HTERT RPE-1 (cell line): ENCODE data around the gene CAMK1D.
"Not testable (repeated sequence)": the region's sequence is repeated elsewhere in the genome, so short reads cannot be mapped to it uniquely, and the experiment has no call there.

ENCODE experiments used
- in situ Hi-C: fragments of 300-500 bp; cut with MboI; formaldehyde crosslinking; loops from 4 replicates; pipeline ENCODE4 v1.14.3; 2020; ENCODE audit warnings: low sequenced_read_pairs

CAMK1D gene

GRCh38 chr10:12348870-12349628 is at the start of gene CAMK1D:
Gene CAMK1D, plus strand, starts transcription at chr10:12349547.
- in situ Hi-C loops: no loop called here

- in situ Hi-C loops: not testable (repeated sequence)
These were observed 48.3 kb upstream of the CAMK1D start for GRCh38 chr10:12301036-12301435.

DNA sequence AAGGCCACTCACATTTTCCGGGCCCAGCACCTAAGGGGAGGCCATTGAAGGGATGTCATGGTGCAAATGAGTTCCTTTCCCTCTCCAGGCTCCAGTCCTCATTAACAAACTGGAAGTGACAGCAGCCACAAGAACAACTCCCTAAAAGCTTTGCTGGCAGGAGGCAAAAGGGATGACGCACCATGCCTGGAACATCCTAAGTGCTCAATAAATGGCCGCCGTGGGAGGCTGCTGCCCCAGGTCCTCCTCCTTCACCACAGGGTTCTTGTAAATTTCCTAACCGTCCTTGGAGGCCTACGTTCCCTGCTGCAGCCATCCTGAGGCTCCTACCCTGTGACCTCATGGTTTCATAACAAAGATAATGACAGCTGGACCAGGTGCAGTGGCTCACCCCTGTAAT is 41.3 kb upstream of the CAMK1D start:
- in situ Hi-C loops: no loop called here

GRCh38 chr10:12308736-12309375 is 40.5 kb upstream of the CAMK1D start:
- in situ Hi-C loops: no loop called here

DNA sequence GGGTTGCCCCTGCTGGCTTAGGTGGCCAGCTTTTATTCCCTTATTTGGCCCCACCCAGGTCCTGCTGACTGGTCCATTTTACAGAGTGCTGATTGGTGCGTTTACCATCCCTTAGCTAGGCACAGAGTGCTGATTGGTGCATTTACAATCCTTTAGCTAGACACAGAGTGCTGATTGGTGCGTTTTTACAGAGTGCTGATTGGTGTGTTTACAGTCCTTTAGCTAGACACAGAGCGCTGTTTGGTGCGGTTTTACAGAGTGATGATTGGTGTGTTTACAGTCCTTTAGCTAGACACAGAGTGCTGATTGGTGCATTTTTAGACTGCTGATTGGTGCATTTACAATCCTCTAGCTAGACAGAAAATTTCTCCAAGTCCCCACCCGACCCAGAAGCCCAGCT is 39.6 kb upstream of the CAMK1D start:
- in situ Hi-C loops: not testable (repeated sequence)

DNA sequence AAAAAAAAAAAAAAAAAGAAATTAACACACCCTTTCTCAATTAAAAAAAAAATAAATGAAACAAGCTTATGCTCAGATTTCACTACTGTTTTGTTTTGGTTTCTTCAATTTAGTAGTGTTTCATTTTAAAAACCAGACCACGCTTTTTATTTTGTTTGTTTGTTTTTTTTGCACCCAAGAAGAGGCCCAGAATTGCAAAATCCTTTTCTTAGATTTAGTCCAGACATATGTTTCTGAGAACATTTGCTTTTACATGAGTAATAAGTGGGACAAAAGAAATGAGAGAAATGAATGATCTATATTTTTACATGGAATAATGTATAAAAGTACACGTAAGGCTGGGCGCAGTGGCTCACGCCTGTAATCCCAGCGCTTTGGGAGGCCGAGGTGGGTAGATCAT is 34.5 kb upstream of the CAMK1D start:
- in situ Hi-C loops: no loop called here

DNA sequence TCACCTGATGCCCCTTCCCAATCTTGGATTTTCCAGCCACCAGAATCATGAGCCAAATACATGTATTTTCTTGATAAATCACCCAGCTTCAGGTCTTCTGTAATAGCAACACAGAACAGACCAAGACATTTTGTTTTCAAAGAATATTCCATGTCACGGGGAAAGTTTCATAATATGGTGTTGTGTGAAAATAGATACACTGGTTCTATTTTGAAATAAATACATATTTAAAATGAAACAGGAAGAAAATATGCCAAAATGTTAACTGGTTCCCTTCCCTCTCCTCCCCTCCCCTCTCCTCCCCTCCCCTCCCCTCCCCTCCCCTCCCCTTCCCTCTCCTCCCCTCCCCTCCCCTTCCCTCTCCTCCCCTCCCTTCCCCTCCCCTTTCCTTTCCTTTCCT is 30.3 kb upstream of the CAMK1D start:
- in situ Hi-C loops: no loop called here

GRCh38 chr10:12320892-12321291 is 28.5 kb upstream of the CAMK1D start:
- in situ Hi-C loops: no loop called here

GRCh38 chr10:12321641-12322040 is 27.7 kb upstream of the CAMK1D start:
- in situ Hi-C loops: no loop called here

GRCh38 chr10:12322583-12323131 is 26.7 kb upstream of the CAMK1D start:
- in situ Hi-C loops: no loop called here

DNA sequence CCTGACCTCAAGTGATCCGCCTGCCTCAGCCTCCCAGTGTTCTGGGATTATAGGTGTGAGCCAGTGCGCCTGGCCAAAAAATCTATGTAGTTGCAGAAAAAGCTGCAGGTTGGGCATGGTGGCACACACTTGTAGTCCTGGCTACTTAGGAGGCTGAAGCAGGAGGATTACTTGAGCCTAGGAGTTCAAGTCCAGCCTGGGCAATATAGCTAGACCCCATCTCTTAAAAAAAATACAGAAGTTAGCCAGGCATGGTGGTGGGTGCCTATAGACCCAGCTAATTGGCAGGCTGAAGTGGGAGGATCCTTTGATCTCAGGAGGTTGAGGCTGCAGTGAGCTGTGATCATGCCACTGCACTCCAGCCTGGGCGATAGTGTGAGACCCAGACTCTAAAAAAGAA is 24.8 kb upstream of the CAMK1D start:
- in situ Hi-C loops: no loop called here

DNA sequence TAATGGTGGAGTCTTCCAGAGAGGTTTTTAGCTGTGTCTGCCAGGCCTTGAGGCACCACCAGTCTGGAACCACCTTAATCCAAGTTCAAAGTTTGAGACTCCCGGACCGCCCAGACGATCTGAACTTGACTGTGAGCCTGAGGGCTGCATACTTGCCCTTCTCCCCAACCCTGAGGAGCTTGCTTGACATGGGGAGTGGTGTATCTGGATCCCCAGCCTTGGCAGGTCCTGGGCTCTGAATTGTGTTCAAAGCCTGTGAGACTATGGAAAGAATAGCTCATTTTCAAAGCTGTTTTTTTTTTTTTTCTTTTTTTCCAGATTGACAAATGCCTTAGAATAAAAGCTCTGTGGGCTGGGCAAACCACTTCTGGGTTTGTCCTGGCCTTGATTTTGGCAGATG is 22.3 kb upstream of the CAMK1D start:
- in situ Hi-C loops: no loop called here

DNA sequence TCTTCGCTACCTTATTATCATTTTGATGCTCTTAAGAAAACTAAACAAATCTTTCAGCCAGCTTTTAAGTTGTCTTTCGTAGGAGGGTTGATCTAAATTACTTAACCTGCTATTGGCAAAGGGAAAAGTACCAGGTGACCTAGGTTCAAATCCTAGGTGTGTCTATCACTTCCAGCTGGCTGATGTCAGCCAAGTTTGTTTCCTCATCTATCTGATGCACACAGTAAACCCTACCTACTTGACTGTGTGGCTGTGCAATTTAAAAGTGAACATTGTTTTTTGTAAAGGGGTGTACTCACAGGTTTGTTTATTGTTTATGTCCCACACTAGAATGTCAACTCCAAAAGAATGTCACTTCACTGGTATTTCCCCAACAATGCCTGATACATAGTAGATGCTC is 21.9 kb upstream of the CAMK1D start:
- in situ Hi-C loops: no loop called here

- in situ Hi-C loops: not testable (repeated sequence)
These were observed 21.0 kb upstream of the CAMK1D start for GRCh38 chr10:12328312-12328711.

DNA sequence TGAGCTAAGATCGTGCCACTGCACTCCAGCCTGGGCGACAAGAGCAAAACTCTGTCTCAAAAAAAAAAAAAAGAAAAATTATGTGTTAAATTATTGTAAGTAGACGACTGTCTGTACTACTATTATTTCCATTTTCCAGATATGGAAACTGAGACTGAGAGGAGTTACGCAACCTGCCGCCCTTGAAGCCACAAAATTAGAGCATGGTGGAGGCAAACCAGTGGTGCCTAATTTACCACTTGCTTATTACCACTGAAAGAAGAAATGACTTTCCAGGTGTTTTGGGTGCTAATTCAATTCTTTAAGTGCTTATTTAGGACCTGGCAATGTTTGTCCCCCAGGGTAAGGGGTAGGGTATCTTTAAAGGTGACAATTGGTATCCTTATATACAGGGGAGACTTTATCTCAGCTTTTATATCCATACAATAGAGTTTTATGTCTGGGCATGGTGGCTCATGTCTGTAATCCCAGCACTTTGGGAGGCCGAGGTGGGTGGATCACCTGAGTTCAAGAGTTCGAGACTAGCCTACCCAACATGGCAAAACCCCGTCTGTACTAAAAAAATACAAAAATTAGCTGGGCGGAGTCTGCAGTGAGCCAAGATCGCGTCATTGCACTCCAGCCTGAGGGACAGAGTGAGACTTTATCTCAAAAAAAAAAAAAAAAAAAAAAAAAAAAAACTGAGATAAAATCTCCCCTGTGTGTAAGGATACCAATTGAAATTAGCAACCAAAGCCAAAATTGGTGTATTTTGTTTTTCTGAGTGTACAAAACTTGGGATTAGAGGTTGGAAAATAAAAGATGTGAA is 16.6 kb upstream of the CAMK1D start:
- in situ Hi-C loops: no loop called here

DNA sequence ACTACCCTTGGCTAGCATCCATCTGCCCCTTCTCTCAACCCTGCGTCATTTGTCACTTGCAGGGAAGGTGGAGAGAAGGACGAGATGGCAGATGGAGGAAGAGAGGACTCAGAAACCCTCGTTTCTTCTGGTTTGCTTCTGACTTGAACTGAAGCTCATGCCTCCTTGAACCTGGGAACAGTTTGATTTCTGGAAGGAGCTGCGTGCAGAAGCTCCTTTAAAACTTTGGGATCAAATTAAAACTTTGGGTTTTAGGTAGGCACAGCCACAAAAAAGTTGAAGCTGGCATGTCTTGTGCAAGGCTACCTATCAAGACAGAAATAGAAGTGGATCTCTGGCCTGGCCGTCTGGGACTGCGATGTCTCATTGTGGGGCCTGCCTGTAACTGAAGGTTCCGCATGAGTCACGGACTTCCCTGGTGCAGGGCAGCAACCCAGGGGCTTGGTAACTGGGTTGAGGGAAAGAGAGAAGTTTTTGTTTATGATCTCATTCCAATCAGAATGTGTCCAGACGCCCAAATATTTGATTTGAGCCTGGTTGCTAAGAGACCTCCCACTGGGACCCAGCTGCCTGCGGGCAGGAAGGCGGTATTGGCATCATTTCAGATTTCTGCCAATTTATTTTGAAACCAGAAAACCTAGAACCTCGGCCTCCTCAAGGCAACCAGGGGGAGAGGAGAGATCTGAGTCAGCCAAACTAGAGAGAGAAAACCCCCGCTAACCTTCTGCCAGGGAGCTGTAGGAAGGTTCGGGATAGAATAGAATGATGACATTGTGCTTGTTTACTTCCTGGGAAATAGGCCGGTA is 15.8 kb upstream of the CAMK1D start:
- in situ Hi-C loops: no loop called here

DNA sequence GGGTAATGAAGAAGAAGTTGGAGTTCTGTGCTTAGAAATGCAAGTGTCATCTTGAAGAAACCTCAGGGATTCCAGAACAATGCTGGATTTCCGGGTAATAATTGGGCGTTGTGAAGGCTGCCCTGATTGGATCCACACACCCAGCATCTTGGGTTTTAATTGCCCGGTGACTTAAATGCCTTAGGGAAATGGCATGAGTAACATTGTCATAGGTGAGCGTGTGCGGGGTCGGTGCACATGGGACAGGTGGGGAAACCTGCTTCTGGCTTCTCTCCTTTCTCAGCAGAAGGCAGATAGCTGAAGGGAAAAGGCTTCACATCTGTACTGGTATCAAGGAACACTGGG is 15.2 kb upstream of the CAMK1D start:
- in situ Hi-C loops: no loop called here

DNA sequence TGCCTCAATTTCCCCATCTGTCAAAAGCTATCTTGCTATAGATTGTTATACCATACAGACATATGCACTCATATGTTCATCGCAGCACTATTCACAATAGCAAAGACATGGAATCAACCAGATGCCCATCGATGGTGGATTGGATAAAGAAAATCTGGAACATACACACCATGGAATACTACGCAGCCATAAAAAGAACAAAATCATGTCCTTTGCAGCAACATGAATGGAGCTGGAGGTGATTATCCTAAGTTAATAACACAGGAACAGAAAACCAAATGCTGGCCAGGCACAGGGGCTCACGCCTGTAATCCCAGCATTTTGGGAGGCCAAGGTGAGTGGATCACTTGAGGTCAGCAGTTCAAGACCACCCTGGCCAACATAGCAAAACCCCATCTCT is 14.2 kb upstream of the CAMK1D start:
- in situ Hi-C loops: not testable (repeated sequence)

DNA sequence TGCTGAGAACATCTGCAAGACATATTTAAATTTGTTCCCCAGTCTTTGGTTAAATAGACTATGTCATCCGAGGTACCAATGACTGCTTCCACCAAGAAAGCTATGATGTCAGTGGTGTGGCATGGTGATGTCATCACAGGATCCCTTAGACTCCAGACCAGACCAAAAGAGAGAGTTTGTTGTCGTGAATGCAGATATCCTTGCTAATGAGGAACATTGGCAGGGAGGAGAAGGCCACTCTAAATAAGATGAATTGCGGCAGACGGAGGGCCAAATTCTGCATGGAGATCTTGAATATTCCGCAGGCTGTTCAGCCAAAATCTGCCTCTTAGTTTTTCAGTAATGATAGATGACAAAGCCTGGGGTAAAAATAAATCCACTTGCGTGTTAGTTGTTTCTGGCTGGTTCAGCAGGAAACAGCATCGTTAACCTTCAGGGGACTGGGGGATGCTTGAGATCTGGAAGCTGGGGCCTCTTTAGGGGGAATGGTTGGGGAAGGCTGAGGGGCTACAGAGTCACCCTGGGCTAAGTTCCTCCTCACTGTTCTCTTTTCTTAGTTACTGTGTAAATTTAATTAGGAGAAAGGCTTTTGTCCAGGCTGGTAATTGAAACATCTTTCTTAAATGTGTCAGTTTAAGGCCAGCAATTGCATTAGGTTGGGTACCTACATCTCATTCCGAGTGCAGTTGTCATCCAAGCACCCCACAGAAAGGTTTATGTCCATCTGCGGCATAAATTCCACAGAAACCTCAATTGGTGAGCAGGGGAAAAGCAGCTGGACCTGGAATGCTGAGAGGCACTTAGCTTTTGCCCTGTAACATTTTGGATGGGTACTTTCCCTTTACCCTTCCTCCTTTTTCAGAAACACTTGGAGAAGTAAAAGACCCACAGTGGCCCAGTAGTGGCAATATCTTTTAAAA is 11.6 kb upstream of the CAMK1D start:
- in situ Hi-C loops: no loop called here

DNA sequence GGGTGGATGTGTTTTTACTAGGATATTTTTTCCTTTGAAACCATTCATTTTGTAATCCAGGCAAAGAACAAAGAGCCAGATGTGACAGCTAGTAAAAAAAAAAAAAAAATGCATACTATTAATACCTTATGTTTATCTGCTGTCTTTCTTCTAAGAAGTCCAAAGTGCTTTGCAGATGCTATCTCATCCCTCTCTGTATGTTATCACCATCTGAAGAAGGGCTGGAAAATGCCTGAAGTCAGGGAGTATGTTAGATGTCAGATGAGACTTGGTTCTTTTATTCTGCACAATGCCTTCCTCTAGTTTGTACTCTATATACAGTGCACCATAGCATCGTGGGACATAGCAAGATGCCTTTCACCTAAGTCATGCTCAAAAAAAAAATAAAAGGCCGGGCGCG is 10.4 kb upstream of the CAMK1D start:
- in situ Hi-C loops: no loop called here
